GM15510 (cell line): Measurements from ENCODE around the gene CDAN1.

Experiments used
- POLR2A ChIP-seq: IDR thresholded peaks from 3 replicates; pipeline ENCODE4 v1.6.1; 2011; ENCODE audit warnings: borderline replicate concordance; ENCODE audit not compliant: insufficient read length; ENCODE audit errors: extremely low read depth

Gene CDAN1

DNA sequence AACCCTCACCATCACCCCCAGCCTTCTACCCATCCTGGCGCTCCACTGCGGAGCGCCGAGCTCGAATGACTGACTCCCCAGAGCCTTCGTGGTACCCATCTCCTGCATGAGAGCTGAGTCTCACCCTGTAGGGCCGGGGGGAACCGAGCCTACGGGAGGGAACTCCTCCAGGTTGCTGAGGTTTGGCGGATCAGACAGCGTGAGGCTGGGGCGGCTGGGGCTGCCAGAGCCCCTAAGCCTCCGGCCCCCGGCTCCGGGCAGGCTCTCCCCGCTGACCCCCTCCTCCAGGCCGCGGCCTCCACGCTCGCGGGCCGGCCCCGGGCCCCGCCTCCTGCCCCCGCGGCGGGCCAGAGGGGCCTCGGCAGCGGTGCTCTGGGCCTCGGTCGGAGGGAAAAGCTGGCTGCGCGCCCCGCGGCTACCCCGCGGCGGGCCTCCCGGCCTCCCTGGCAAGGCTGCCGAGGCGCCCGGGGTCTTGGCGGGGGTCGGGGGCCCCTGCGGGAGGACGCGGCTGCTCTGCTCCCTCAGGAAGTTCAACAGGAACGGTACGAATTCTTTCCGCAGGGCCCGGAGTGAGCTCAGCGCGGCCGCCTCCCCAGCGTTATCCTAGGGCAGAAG, 643 bp downstream of the CDAN1 start:
- TF ChIP-seq POLR2A: no peak

DNA sequence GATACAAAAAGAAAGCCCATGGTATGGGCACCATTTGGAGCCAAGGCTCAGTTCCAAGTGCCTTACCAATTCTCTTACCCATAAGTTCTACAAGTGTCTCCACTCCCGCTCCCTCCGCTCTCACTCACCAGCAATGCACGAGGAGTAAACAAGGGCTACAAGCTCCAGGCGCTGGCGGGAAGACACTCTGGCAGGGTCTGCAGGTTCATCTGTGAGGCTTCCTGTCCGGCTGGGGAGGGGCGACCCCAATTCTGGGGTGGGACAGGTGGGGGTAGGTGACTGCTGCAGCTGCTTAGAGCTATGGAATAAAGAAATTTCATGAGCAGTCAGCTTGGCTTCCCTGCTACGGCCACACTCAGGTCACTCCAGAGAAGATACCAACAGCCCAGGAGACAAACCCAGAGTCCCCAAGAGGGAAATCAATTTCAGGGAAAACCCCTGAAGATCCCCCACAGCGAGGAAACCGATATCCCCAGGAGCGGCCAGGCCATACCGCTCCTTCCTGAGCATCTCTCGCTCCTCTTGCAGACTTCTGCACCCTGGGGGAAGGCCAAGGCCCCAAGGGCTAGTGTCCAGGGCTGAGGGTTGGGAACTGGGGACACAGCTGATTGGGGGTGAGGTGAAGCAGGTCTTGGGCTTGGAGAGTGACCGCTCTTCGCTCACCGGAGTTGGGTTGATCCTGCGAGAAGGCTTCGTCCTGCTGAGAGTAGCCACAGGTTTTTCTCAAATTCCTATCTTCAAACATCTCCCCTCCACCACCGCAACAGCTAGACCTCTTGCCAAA, 1.4 kb downstream of the CDAN1 start:
- no peak for TF ChIP-seq POLR2A

DNA sequence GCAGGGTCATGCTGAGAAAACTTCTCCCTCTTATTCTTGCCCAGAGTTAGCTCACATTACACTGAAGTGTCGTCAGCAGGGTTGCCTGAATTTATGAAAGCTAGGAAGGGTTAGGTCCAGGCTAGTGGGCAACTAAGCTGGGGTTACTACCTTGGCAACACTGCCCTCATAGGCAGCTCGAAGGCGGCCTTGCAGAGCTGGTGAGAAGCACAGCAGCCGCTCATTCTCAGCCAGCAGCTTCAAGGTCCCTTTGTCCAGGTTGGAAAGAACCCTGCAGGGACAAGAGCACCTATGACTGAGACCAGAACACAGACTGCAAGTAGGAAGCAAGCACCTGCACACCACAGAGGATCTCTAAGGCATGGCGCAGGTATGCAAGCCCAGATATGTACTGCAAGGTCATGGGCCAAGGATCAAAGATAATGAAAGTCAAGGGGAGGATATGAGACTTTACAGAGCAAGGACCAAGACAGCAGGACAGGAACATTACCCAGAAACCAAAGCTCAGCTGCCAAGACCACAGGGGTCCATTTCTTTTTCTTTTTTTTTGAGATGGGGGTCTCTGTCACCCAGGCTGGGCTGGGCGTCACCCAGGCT, 2.8 kb downstream of the CDAN1 start:
- TF ChIP-seq POLR2A: no peak

DNA sequence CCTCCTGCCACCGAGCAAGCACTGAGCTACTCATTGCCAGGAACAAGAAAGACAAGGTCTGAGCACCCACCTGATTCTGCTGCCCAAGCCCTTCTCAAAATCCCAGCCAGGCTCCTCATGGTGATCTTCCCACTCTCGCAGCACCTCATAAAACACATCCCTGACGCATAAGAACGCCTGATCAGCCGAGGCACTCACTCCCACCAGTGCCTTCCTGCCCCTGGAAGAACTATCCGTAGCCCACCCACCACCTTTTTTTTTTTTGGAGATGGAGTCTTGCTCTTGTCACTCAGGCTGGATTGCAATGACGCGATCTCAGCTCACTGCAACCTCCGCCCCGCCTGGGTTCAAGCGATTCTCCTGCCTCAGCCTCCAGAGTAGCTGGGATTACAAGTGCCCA, 3.9 kb downstream of the CDAN1 start:
- TF ChIP-seq POLR2A: no peak

DNA sequence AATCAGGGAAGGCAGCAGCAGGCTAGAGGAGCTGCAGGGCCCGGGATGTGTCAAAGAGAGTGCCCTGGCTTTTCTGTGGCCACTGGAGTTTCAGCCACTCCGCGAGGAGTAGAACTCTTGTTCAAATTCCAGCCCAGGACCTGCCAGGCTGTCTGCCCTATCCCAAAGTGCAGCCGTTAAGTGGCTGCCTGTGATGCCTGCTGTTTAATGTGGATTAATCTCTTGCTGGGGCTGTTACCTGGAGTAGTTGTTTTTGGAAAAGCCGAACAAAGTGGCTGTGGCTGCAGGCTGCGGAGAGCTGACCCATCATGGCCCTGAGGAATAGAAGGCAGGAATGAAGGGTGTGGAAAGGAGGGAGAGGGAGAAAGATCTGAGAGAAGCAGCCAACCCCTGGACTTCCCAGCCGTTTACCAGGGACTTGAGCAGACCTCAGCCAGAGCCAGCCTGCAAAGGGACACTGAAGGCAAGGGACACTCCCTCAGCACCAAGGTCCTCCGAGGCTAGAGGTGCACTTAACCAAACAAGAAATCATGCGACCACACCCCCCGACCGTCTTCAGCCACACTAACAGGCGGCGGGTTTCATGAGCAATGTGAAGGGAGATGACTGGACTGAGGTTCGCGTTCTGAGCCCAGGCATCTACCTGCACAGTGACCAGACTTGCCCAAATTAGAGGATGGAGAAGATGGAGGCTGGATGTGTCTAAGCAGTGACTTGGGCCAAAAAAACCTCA, 4.7 kb downstream of the CDAN1 start:
- no peak for TF ChIP-seq POLR2A

DNA sequence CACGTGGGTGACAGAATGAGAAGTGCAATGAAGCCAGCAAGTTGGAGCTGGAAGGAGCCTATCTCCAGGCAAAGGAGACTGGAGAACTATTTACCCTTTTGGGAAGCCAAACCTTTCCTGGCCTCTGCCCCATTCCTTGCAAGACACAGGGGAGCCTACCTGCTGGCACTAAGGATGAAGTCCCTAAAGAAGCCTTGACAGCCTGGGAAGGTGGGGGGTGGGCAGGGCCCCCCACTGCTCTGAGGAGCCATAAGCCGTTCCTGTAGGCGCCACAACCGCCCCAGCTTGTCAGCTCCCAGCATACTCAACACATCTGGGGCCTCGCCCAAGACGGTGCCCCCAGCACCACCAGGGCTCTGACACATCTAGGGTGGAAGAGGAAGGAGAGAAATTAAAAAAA, 5.5 kb downstream of the CDAN1 start:
- TF ChIP-seq POLR2A: no peak

DNA sequence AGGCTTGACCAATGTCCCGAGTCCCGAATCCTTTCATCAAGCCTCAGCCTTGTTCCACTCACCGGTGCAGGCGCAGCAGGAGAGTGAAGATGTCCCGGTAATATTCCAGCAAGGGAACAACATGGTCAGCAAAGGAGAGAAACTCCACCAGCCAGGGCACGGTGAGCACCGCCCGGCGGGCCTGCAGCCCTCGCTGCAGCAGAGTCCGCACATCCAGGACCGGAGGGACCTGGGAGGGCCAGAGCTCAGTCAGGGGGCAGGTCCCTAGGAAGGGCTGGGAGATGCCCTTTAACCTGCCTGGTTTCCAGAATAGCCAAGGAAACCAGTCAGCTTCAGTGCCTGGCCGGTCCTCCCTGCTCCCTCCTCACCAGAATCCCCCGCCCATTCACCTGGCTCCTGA, 6.4 kb downstream of the CDAN1 start:
- no peak for TF ChIP-seq POLR2A

DNA sequence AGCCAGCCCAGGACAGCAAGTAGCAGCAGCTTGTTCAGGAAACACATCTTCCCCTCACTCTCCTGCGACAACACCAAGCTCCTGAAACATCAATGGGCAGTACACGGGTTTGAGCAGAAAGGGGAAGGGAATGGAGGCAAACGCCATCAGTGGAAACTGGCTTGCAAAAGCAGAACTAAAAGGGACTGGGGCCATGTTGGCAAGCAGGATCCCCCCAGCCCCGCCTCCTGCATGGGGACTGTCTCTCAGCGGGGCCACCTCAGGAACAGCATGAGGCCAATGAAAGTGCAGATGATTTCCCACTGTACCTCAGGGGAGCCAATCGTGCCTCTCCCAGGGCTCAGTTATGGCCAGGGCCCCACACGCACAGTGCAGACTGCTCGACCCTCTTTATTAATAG, 6.8 kb downstream of the CDAN1 start:
- no peak for TF ChIP-seq POLR2A

DNA sequence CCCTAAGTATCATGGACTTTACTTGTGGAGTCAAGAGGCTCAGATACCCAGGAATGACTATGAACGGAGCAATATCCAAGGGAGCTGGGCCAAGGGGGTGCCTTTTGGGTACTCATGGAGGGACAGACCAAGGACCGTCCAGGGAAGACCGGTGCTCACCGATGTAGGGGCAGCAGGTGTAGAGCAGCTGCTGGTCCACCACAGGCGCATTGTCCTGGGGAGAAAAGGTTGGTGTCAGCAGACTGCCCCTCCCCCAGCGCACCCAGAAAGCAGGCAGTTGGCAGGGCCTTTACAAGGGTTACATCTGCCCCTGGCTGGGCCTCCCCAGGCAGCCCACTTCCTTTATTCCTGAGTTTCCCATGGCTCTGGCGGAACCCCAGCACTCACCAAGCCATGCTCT, 7.5 kb downstream of the CDAN1 start:
- TF ChIP-seq POLR2A: no peak

DNA sequence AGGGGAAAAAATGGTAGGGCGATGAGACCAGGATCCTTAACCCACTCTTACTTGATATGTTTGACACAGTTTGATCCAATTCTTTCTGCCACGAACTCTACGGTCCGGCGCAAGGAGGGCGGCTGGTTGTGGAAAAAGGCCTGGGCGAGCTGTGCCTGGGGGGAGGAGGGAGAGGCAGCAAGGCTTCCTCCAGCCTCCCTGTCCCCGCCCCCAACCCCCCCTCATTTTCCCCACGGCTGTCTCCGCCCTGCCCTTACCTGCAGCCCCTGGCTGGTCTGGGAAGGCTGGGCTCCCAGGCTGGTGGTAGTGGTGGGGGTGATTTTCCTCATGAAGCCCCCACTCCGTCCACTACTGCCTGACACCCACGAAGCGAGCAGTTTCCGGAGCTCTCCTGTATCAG, 8.0 kb downstream of the CDAN1 start:
- TF ChIP-seq POLR2A: no peak

DNA sequence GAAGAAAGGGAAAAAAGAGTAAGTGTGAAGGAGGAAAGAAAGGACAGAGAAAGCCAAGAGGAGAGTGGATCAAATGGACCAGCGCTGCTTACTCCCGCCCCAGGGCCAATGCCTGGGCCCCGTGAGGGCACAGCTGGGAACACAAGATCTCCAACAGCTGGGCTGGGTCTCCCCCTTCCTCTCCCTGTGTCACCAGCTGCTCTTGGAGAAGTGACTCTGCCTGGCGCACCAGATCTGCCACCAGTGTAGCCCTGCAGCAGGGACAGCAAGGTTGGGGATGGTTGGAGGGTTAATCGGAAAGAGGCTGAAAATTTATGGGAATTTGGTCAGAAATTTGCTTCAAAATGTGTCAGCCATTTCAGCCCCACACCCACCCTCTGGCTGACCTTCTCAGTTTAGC, 8.4 kb downstream of the CDAN1 start:
- no peak for TF ChIP-seq POLR2A

DNA sequence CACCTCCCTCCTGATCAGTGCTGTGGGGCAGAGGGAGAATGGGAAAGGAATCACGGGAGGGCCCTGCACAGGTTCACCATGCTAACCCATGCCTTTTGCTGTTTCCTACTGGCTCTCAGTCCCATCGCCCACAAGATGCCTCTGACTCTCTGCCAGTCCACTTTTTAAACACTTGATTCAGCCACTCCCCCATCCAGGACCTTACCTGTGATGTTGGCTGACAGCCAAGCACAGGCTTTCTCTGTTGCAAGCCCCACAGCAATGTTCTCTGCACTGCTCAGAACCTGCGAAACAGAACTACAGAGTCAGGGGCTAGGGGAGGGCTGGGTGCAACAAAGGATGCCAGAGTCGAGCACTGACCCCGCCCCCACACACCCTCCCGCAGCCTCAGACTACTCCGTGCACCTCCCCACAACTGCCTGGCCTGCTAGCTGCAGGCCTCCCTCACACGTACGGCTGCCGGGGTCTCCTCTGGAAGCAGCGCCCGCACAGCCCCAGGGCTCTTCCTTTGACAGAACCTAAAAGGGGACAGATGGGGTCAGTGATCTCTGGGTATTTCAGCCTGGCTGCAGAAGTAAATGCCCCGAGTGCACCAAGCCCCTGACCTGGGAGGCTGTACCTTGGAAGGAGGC, 9.1 kb downstream of the CDAN1 start:
- no peak for TF ChIP-seq POLR2A

DNA sequence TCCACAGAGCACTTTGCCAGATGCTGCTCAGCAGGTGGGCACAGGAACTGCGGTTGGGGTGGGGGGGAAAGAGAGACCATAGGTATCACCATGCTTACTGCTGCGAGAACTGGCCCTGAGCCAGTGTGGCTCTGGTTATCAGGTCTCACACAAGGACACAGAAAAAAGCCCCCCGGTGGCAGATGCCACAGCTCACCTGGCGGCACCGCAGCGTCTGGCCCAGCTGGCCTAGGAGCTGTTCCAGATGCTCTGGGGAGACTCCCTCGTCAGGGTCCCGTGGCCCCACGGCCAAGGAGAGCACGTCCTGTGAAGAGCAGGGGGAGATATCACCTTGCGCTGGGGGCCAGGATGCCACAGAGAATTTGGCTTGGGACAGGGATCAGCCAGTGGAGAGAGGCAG, 10.8 kb downstream of the CDAN1 start:
- TF ChIP-seq POLR2A: no peak

DNA sequence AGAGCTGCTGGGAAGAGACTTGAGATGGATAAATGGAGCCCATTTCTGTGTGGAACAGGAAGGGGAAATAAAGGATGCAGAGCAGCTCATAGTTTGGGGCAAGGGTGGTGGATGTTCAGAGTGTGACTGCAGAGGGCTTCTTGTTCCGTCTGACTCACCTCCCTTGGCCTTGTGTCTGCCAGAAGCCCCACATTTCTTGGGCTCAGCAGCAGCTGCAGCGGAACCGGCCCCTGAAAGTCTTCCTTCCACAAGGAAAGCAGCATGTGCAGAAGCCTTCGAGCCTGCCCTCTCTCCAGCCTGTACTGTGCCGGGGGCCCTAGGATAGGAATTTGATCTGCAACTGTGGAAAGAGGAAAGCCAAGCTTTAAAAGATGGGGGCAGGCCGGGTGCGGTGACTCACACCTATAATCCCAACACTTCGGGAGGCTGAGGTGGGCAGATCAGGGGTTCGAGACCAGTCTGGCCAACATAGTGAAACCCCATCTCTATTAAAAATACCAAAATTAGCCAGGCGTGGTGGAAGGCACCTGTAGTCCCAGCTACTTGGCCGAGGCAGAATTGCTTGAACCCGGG, 11.5 kb downstream of the CDAN1 start:
- no peak for TF ChIP-seq POLR2A
